Neutrophil (primary cell): ENCODE results near the gene PAX2.
"Not testable (repeated sequence)": the region's sequence is repeated elsewhere in the genome, so short reads cannot be mapped to it uniquely, and the experiment has no call there.

Experiments used
- H3K27ac ChIP-seq: fragments of 200-600 bp; sonication (generic); 2 replicates; pipeline ENCODE4 v1.5.1; 2016; ENCODE audit warnings: mild to moderate bottlenecking, moderate library complexity
- H3K27me3 ChIP-seq: fragments of 200-600 bp; sonication (generic); 2 replicates; pipeline ENCODE4 v1.6.0; 2016; ENCODE audit warnings: mild to moderate bottlenecking
- H3K36me3 ChIP-seq: fragments of 200-600 bp; sonication (generic); 2 replicates; pipeline ENCODE4 v1.5.1; 2017
- H3K4me1 ChIP-seq, 2 experiments: fragments of 200-600 bp in 1 of 2; sonication (generic) in 1 of 2; 1 replicate in 1 of 2; 2 replicates in 1 of 2; pipeline versions ENCODE4 v1.5.1 to v1.6.1; 2013 to 2016; ENCODE audit warnings: low read depth in 1 of 2, low read length in 1 of 2, mild to moderate bottlenecking in 1 of 2, moderate library complexity in 1 of 2; ENCODE audit not compliant: control insufficient read depth in 1 of 2, insufficient read depth in 1 of 2
- H3K4me3 ChIP-seq, 2 experiments: fragments of 200-600 bp in 1 of 2; sonication (generic) in 1 of 2; 1 replicate in 1 of 2; 2 replicates in 1 of 2; pipeline ENCODE4 v1.5.1; 2013 to 2016; ENCODE audit warnings: low read depth in 1 of 2, low read length in 1 of 2, mild to moderate bottlenecking in 1 of 2, moderate library complexity in 1 of 2
- H3K9me3 ChIP-seq: fragments of 200-600 bp; sonication (generic); 2 replicates; pipeline ENCODE4 v1.5.1; 2016
- TF ChIP-seq, protein P1 (sequence below): fragments of 200-600 bp; sonication (generic); IDR thresholded peaks from 2 replicates; pipeline ENCODE4 v1.5.1; 2016; ENCODE audit warnings: antibody characterized with exemption

The PAX2 gene

DNA sequence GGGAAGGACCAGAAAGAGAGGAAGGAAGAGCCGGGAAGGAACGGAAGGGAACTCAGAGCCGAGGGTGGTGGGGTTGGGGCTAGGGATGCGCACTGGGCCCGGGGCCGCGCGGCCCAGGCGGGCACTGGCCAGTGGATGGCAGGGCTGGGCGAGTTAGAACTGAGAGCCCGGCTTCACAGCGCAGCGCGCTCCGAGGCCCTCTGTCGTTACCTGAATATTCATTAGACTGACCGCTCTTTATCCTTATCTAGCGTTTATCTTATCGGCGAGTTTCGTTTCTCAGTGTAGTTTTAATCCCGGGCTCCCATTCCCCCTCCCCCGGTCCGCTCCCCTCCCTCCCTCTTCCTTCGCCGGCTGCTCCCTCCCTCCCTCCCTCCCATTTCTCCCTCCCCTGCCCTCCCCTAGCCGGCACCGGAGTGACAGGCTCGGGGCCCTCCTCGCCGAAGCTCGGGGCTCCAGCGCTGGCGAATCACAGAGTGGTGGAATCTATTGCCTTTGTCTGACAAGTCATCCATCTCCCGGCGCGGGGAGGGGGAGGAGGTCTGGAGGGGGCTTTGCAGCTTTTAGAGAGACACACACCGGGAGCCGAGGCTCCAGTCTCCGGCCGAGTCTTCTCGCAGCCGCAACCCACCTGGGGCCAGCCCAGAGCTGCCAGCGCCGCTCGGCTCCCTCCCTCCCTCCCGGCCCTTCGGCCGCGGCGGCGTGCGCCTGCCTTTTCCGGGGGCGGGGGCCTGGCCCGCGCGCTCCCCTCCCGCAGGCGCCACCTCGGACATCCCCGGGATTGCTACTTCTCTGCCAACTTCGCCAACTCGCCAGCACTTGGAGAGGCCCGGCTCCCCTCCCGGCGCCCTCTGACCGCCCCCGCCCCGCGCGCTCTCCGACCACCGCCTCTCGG lies at the start of gene PAX2:
Gene PAX2 (plus strand): TSS at position 596 of the 895 bp plus-strand sequence. CDS start 679 bp downstream, outside the sequence.
- TF ChIP-seq, protein P1, sequence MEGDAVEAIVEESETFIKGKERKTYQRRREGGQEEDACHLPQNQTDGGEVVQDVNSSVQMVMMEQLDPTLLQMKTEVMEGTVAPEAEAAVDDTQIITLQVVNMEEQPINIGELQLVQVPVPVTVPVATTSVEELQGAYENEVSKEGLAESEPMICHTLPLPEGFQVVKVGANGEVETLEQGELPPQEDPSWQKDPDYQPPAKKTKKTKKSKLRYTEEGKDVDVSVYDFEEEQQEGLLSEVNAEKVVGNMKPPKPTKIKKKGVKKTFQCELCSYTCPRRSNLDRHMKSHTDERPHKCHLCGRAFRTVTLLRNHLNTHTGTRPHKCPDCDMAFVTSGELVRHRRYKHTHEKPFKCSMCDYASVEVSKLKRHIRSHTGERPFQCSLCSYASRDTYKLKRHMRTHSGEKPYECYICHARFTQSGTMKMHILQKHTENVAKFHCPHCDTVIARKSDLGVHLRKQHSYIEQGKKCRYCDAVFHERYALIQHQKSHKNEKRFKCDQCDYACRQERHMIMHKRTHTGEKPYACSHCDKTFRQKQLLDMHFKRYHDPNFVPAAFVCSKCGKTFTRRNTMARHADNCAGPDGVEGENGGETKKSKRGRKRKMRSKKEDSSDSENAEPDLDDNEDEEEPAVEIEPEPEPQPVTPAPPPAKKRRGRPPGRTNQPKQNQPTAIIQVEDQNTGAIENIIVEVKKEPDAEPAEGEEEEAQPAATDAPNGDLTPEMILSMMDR = no peak
- Histone ChIP-seq H3K4me1 (peaks cover 0 to 7% of the 10 kb centered on the region in 2 experiments), H3K27ac (no peak within 1 kb of the TSS), H3K4me3 (no peak within 1 kb of the TSS), H3K36me3 (no peaks in the 10 kb centered on the region), H3K27me3 (peaks cover 100% of the 10 kb centered on the region), H3K9me3 (no peaks in the 10 kb centered on the region)

DNA sequence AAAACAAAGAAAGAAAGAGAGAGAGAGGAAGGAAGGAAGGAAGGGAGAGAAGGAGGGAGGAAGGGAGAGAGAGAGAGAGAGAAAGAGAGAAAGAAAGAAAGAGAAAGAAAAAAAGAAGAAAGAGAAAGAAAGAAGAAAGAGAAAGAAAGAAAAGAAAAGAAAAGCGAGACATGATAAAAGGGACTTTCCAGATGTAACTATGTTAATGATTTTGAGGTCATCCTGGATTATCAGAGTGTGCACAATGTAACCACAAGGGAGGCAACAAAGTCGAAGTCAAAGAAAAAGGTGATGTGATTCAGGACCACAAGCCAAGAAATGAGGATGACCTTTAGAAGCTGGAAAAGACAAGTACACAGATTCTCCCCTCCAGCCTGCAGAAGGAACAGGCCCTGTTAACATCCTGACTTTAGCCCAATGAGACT lies 48.9 kb upstream of the PAX2 start:
- H3K4me1 ChIP-seq = peaks cover 5 to 8% of the 10 kb centered on the region in 2 experiments
- TF ChIP-seq, protein P1 = no peak
- no peaks in the 10 kb centered on the region for H3K36me3 ChIP-seq
- H3K27ac ChIP-seq = no peak overlapping the region
- H3K9me3 ChIP-seq = no peaks in the 10 kb centered on the region
- H3K27me3 ChIP-seq = peaks cover 77% of the 10 kb centered on the region
- no peak overlapping the region for H3K4me3 ChIP-seq

DNA sequence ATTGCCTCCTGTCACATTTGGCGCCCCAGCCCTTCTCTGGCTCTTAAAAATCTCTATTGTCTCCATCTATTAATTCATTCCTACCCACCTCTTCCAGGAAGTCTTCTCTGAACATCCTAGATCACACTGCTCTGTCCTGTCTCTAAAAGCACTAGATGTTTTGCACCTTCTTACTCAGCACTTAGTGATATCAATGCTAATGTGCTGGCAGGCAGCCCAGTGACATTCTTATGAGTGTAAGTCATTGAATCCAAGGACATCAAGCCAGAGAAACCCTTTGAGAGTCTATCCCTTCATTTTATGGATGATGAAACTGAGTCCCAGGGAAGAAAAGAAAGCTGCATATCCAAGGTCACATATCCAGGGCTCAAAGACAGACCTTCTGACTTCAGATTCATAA lies 48.3 kb upstream of the PAX2 start:
- no peak overlapping the region for H3K4me3 ChIP-seq
- TF ChIP-seq, protein P1 = no peak
- no peaks in the 10 kb centered on the region for H3K9me3 ChIP-seq
- peaks cover 5 to 8% of the 10 kb centered on the region in 2 experiments for H3K4me1 ChIP-seq
- no peak overlapping the region for H3K27ac ChIP-seq
- H3K27me3 ChIP-seq = peaks cover 71% of the 10 kb centered on the region
- H3K36me3 ChIP-seq = no peaks in the 10 kb centered on the region

DNA sequence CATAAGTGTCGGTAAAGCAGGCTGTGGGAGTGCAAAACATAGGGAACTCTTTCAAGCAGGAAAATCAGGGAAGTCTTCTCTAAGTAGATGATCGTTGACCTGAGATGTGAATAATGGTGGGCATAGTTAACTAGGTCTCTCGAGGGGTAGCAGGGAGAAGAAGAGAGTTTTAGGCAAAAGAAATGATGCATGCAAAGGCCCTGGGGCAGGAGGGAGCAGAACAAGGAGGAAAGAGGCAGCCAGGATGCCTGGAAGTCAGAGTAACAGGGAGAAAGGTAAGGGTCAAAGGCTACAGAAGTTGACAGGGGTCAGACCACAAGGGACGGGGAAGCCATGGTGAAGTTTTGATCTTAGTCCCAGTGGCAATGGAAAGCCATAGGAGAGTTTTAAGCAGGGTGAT lies 47.8 kb upstream of the PAX2 start:
- Histone ChIP-seq H3K27ac (no peak overlapping the region), H3K36me3 (no peaks in the 10 kb centered on the region), H3K4me1 (peaks cover 5 to 8% of the 10 kb centered on the region in 2 experiments), H3K9me3 (no peaks in the 10 kb centered on the region), H3K4me3 (no peak overlapping the region), H3K27me3 (peaks cover 65% of the 10 kb centered on the region)
- TF ChIP-seq, protein P1 = no peak

DNA sequence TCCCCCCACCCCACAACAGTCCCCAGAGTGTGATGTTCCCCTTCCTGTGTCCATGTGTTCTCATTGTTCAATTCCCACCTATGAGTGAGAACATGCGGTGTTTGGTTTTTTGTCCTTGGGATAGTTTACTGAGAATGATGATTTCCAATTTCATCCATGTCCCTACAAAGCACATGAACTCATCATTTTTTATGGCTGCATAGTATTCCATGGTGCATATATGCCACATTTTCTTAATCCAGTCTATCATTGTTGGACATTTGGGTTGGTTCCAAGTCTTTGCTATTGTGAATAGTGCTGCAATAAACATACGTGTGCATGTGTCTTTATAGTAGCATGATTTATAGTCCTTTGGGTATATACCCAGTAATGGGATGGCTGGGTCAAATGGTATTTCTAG lies 43.7 kb upstream of the PAX2 start:
- peaks cover 67% of the 10 kb centered on the region for H3K27me3 ChIP-seq
- not testable (repeated sequence) for H3K9me3 ChIP-seq, H3K4me3 ChIP-seq, H3K36me3 ChIP-seq, H3K4me1 ChIP-seq, H3K27ac ChIP-seq

- Histone ChIP-seq H3K4me3 (no peak overlapping the region), H3K36me3 (no peaks in the 10 kb centered on the region), H3K4me1 (no peaks in the 10 kb centered on the region), H3K27ac (no peak overlapping the region), H3K9me3 (no peaks in the 10 kb centered on the region), H3K27me3 (peaks cover 69% of the 10 kb centered on the region)
- TF ChIP-seq, protein P1 = no peak
These were observed 40.2 kb upstream of the PAX2 start for GRCh38 chr10:100705139-100705538.
